Measurements from ENCODE around the gene CFC1. TPM values are rescaled to one million over a fixed set of nuclear protein-coding genes. Genes with fewer than 3 reads are reported as not detected.
"Not testable (repeated sequence)": the region's sequence is repeated elsewhere in the genome, so short reads cannot be mapped to it uniquely, and the experiment has no call there.

The CFC1 gene
- polyA plus RNA-seq, 1 donor: not detected

- not testable (repeated sequence) for DNase-seq
Measured at GRCh38 chr2:130583582-130583981, 15.8 kb downstream of the CFC1 start.

DNA sequence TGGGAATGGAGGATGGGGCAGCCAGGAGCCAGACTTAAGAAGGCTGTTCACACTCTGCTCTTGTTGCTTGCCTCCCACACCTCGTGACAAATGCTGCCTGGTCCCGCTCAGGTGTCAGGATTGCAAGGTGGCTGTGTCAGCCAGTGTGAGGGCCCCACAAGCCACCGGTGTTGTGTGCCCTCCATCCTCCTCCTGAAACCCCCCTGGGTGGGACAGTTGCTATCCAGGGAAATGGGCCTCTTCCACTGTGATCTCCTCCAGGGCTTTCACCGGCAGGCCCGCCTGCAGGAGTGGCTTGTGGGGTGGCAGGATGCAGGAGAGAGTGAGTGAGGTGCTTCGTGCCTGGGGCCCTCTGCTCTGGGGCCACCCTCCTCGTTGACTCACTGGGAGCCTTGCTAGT, 16.4 kb downstream of the CFC1 start:
- not testable (repeated sequence) for DNase-seq

GRCh38 chr2:130581491-130581890, 17.9 kb downstream of the CFC1 start:
- DNase-seq: not testable (repeated sequence)

- not testable (repeated sequence) for DNase-seq
Measured at GRCh38 chr2:130579121-130579520, 20.3 kb downstream of the CFC1 start.

GRCh38 chr2:130577559-130577958, 21.8 kb downstream of the CFC1 start:
- not testable (repeated sequence) for DNase-seq

GRCh38 chr2:130576209-130576784, 23.1 kb downstream of the CFC1 start:
- DNase-seq: not testable (repeated sequence)

DNA sequence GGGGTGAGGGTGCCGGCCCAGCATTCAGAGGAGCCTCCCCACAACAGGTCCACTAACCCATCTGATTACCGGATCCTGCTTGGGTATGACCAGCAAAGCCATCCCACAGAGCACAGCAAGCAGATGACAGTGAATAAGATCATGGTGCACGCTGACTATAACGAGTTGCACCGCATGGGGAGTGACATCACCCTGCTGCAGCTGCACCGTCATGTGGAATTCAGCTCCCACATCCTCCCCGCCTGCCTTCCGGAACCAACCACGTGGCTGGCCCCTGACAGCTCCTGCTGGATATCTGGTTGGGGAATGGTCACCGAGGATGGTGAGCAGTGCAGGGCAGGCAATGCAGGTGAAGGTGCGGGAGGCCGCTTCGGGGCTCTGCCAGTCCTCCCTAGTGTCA, 25.1 kb downstream of the CFC1 start:
- DNase-seq: not testable (repeated sequence)

- DNase-seq: not testable (repeated sequence)
Measured at GRCh38 chr2:130571929-130572328, 27.4 kb downstream of the CFC1 start.

- DNase-seq: not testable (repeated sequence)
Measured at GRCh38 chr2:130566165-130566564, 33.2 kb downstream of the CFC1 start.

DNA sequence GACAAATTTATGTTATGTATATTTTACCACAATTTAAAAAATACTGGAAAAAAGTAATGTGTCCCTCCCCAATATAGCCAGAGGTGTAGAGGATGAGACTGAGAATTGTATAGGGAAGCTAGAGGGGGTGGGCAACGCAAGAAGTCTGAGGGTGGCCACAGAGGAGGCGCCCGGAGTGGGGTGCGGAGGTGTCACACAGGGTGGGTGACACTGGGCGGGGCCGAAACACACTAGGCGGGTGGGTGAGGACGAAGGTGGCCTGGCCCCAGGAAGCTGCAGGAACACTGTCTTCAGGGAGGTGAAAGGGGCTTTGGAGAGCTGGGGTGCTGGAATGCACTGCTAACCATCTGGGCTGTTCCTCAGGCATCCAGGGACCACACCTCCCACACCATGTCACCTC, 42.9 kb downstream of the CFC1 start:
- DNase-seq: not testable (repeated sequence)

DNA sequence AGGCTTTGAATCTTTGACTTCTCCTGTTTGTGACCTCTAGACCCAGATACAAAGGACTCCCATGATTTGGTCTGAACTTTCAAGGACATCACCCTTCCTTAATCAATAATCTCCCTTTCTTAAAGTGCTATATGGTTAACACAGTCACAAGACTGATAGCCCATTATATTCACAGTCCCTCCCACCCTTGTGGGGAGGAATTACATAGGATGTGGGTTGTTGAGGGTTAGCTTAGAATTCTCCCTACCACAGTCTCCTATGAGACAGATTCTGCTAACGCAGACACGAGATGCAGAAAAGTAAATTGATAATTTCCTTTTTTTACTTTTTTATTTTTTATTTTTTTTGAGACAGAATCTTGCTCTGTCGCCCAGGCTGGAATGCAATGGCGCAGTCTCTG, 45.2 kb downstream of the CFC1 start:
- not testable (repeated sequence) for DNase-seq

GRCh38 chr2:130549475-130549874, 49.9 kb downstream of the CFC1 start:
- not testable (repeated sequence) for DNase-seq

DNA sequence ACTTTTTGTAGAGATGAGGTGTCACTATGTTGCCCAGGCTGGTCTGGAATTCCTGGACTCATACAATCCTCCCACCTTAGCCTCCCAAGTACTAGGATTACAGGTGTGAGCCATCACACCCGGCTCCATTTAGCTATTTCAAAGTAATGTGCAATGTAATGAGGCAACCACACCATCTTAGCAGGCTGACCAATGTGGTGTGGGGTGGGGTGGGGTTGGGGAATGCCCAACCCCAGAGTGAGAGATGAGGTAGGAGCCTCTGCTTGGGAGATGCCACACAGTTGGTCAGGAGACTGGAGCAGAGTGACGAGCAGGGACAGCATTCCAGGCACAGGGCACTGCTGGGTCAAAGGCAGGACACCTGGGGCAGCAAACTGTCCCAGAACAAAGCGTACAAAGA, 51.0 kb downstream of the CFC1 start:
- DNase-seq: not testable (repeated sequence)

- not testable (repeated sequence) for DNase-seq
Measured at GRCh38 chr2:130544978-130545377, 54.4 kb downstream of the CFC1 start.

GRCh38 chr2:130543785-130544528, 55.4 kb downstream of the CFC1 start:
- DNase-seq: not testable (repeated sequence)

DNA sequence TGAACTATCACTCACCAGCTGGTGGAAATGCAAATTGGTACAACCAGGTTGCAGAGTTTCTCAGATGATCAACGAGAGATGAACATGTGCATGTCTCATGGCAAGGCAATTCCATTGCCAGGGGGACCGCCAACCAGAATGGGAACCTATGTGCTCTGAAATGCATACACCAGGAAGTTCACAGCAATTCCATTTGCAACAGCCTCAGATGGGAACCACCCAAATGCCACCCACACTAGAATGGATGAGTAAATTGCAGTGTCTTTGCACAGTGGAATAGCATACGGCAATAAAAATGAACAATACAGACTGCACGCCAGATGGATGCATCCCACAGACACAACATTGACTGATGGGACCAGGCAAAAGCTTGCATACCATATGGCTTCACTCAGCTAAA, 56.6 kb downstream of the CFC1 start:
- not testable (repeated sequence) for DNase-seq

Other genes starting within 250 kb of the CFC1 start
- 41.1 TPM for gene PTPN18, start 243.5 kb downstream of the CFC1 start, polyA plus RNA-seq (ENCODE audit: insufficient read length)
- gene POTEI, start 90.2 kb downstream of the CFC1 start, polyA plus RNA-seq (ENCODE audit: insufficient read length): 0.08 TPM
- gene CFC1B, start 78.4 kb downstream of the CFC1 start, polyA plus RNA-seq (ENCODE audit: insufficient read length): not detected
- gene POTEJ, start 11.9 kb upstream of the CFC1 start, polyA plus RNA-seq (ENCODE audit: insufficient read length): not detected
- not detected for gene GPR148, start 129.5 kb upstream of the CFC1 start, polyA plus RNA-seq (ENCODE audit: insufficient read length)
- gene AMER3, start 156.0 kb upstream of the CFC1 start, polyA plus RNA-seq (ENCODE audit: insufficient read length): 0.03 TPM
- gene ARHGEF4, start 237.3 kb upstream of the CFC1 start, polyA plus RNA-seq (ENCODE audit: insufficient read length): 6.6 TPM

Data from left kidney (tissue), 2 donors.